K562 (cell line): ENCODE measurements around the gene ARAP1. TPM values are rescaled to one million over a fixed set of nuclear protein-coding genes. Genes with fewer than 3 reads are reported as not detected.

Experiments used
- ATAC-seq: fragments of 200-7000 bp; cut with Tn5 transposase; 3 replicates; pipeline ENCODE4 v1.9.1; 2020; ENCODE audit warnings: moderate library complexity
- BruUV-seq: library from RNA; stranded (reverse); fragments of 400-500 nt; replicated peaks from 2 replicates; lab custom pipeline; 2021; lab: Mats Ljungman, UMichigan
- CTCF ChIA-PET: fragments of 300-600 bp; formaldehyde crosslinking; extraction: SDS; loops from one replicate; lab custom pipeline; 2021; ENCODE audit warnings: low intra/inter-chr PET ratio; lab: Yijun Ruan, JAX
- POLR2A ChIA-PET: fragments of 300-600, 350-650 bp; sonication (Branson Sonifier 250); formaldehyde crosslinking; extraction: SDS; loops from one replicate; lab custom pipeline; 2021; ENCODE audit warnings: antibody characterized with exemption, inconsistent platforms; lab: Yijun Ruan, JAX
- DNase-seq, 4 experiments: peaks; one replicate each; pipeline versions ENCODE4 v3.0.0 to v3.0.0-alpha.2; 2011 to 2018; ENCODE audit warnings: low spot score in 3 of 4, mixed read lengths in 3 of 4; ENCODE audit errors: extremely low read depth in 1 of 4
- FAIRE-seq: peaks from 2 replicates; lab custom pipeline; 2011; peaks lifted over from hg19 to GRCh38; lab: Jason Lieb, UNC
- H2AFZ ChIP-seq: 2 replicates; pipeline ENCODE4 v1.6.0; 2011; ENCODE audit warnings: low read depth, low read length, control low read depth, inconsistent platforms
- H3K27ac ChIP-seq: fragments of 200-600 bp; 3 replicates; pipeline ENCODE4 v1.8.0; 2011; ENCODE audit warnings: low read depth, mild to moderate bottlenecking, control low read depth, inconsistent platforms, low read length, moderate library complexity, mixed read lengths; ENCODE audit errors: extremely low read depth
- H3K27me3 ChIP-seq, 2 experiments: fragments of 300-600 bp in 1 of 2; 2 replicates in 1 of 2; 3 replicates in 1 of 2; pipeline versions ENCODE4 v1.6.0 to v1.8.0; 2011; ENCODE audit warnings: inconsistent platforms in 2 of 2, low read length in 2 of 2, mild to moderate bottlenecking in 1 of 2, mixed read lengths in 1 of 2, moderate library complexity in 1 of 2; ENCODE audit not compliant: control insufficient read depth in 2 of 2, insufficient read depth in 2 of 2
- H3K36me3 ChIP-seq: fragments of 300-600 bp; 3 replicates; pipeline ENCODE4 v1.8.0; 2011; ENCODE audit warnings: mild to moderate bottlenecking, low read length, inconsistent platforms; ENCODE audit not compliant: control insufficient read depth, insufficient read depth
- H3K4me1 ChIP-seq, 2 experiments: fragments of 200-600 bp in 1 of 2; replicated peaks in 1 of 2; 2 replicates in 1 of 2; 3 replicates in 1 of 2; pipeline versions ENCODE4 v1.5.1 to v1.8.0; 2011; ENCODE audit warnings: inconsistent platforms in 2 of 2, low read length in 2 of 2, mild to moderate bottlenecking in 1 of 2, mixed read lengths in 1 of 2, moderate library complexity in 1 of 2; ENCODE audit not compliant: control insufficient read depth in 2 of 2, insufficient read depth in 2 of 2
- H3K4me2 ChIP-seq: 2 replicates; pipeline ENCODE4 v1.6.1; 2011; ENCODE audit warnings: low read length, control low read depth, inconsistent platforms, mixed read lengths; ENCODE audit not compliant: insufficient read depth
- H3K4me3 ChIP-seq: fragments of 200-600 bp; sonication (generic), shearing (Covaris generic); 2 replicates; pipeline ENCODE4 v1.5.1; 2016; ENCODE audit warnings: control low read depth, inconsistent platforms
- H3K79me2 ChIP-seq: fragments of 200-600 bp; 3 replicates; pipeline ENCODE4 v1.8.0; 2011; ENCODE audit warnings: low read length, inconsistent platforms; ENCODE audit not compliant: control insufficient read depth, insufficient read depth
- H3K9ac ChIP-seq, 2 experiments: 2 replicates each; pipeline versions ENCODE4 v1.6.0 to v1.6.1; 2011; ENCODE audit warnings: low read depth in 2 of 2, low read length in 2 of 2, control low read depth in 1 of 2, inconsistent platforms in 1 of 2, mild to moderate bottlenecking in 1 of 2, mixed read lengths in 1 of 2; ENCODE audit not compliant: insufficient read depth in 1 of 2
- H3K9me1 ChIP-seq: one replicate; pipeline ENCODE4 v1.6.0; 2011; ENCODE audit warnings: inconsistent platforms, mild to moderate bottlenecking, low read length, moderate library complexity; ENCODE audit not compliant: control insufficient read depth, insufficient read depth
- H3K9me3 ChIP-seq: replicated peaks from 2 replicates; pipeline ENCODE4 v1.5.1; 2011; ENCODE audit warnings: low read depth, low read length, inconsistent platforms; ENCODE audit not compliant: control insufficient read depth, insufficient read depth
- H4K20me1 ChIP-seq: replicated peaks from 2 replicates; pipeline ENCODE4 v1.6.1; 2011; ENCODE audit warnings: low read length, inconsistent platforms, mixed read lengths; ENCODE audit not compliant: control insufficient read depth, insufficient read depth
- ETV5 ChIP-seq: sonication (generic); formaldehyde crosslinking; IDR thresholded peaks from 2 replicates; pipeline ENCODE4 v1.4.0; 2020; ENCODE audit warnings: low read depth, mild to moderate bottlenecking, missing genetic modification reagents
- GABPA ChIP-seq: fragments of 200-800 bp; sonication (Bioruptor generic); conservative IDR thresholded peaks from 2 replicates; pipeline ENCODE4 v1.6.1; 2016; ENCODE audit warnings: low read depth, missing genetic modification characterization, missing compliant biosample characterization
- GTF2A2 ChIP-seq: IDR thresholded peaks from 2 replicates; pipeline ENCODE4 v1.6.1; 2016; ENCODE audit warnings: mild to moderate bottlenecking, missing genetic modification characterization, missing compliant biosample characterization
- THRB ChIP-seq: fragments of 450-650 bp; formaldehyde crosslinking; conservative IDR thresholded peaks from 2 replicates; pipeline ENCODE4 v1.4.0; 2022; ENCODE audit warnings: mild to moderate bottlenecking, missing genetic modification characterization
- USF1 ChIP-seq: sonication (generic); formaldehyde crosslinking; IDR thresholded peaks from 2 replicates; pipeline ENCODE4 v1.9.0; 2022; ENCODE audit warnings: mild to moderate bottlenecking, missing genetic modification reagents
- ZBTB40 ChIP-seq, 2 experiments: fragments of 450-650 bp in 1 of 2; sonication (generic) in 1 of 2; formaldehyde crosslinking in 1 of 2; IDR thresholded peaks; 2 replicates each; pipeline versions ENCODE4 v1.7.1 to v1.9.0; 2016 to 2022; ENCODE audit warnings: inconsistent platforms in 1 of 2, mild to moderate bottlenecking in 1 of 2, missing genetic modification reagents in 1 of 2
- ZBTB7A ChIP-seq: IDR thresholded peaks from 2 replicates; pipeline ENCODE4 v1.6.1; 2011; ENCODE audit warnings: low read depth, mild to moderate bottlenecking, low read length, moderate library complexity, borderline replicate concordance; ENCODE audit not compliant: control insufficient read depth
- WGBS: fragments of 100-300 bp; shearing (Covaris generic); methylation state at CpG from one replicate; pipeline ENCODE4 v1.1.6; 2016; ENCODE audit warnings: low coverage, mixed read lengths; ENCODE audit not compliant: insufficient coverage; ENCODE audit errors: missing lambda C conversion rate; 5-methylcytosine and 5-hydroxymethylcytosine counted together
- in situ Hi-C: fragments of 300-500 bp; cut with MboI; formaldehyde crosslinking; loops from 4 replicates; pipeline ENCODE4 v1.15.0; 2018; ENCODE audit warnings: inconsistent platforms, mixed read lengths
- intact Hi-C: fragments of 100-400 bp; cut with micrococcal nuclease; formaldehyde crosslinking; loops from 2 replicates; pipeline ENCODE4 v1.14.2; 2022
- polyA plus RNA-seq, 8 experiments: library from polyadenylated mRNA; depleted of rRNA in 4 of 8; stranded (reverse) in 5 of 8; unstranded in 3 of 8; fragments of >200 nt; fragmentation: Nextera tagmentation in 2 of 8; fragmentation: Illumina TruSeq in 1 of 8; extraction: Ambion mirVana in 2 of 8; extraction: Trizol in 1 of 8; gene quantifications; 2 replicates each; pipeline versions ENCODE4 v1.2.1 to v1.2.3, GENCODE V29; 2011 to 2014; ENCODE audit warnings: inconsistent platforms in 1 of 8, missing spikeins in 1 of 8
- total RNA-seq, 7 experiments: library from RNA; depleted of rRNA in 6 of 7; stranded (reverse); fragments of >200 nt in 6 of 7; fragmentation: Illumina TruSeq in 2 of 7; extraction: Trizol in 2 of 7; gene quantifications; 2 replicates each; pipeline versions ENCODE4 v1.2.1 to v1.2.3, GENCODE V29; 2011 to 2021; ENCODE audit warnings: low replicate concordance in 1 of 7

ARAP1 gene
- total and polyA plus RNA-seq, 9 of the 15 experiments (the other 6 are each of a cell fraction or from before 2014, with no cell fraction given), result 0.23 to 67.0 (median 24.6) TPM

GRCh38 chr11:72751116-72752087, 806 bp downstream of the ARAP1 start:
- peak overlapping the region; percentile 96 for H2AFZ ChIP-seq
- 10% methylated on average over 18 of the region's 19 CpGs for WGBS
- H3K9me1 ChIP-seq, result peaks cover 5% of the 10 kb centered on the region
- TSS peak; percentile 66 for BruUV-seq
- POLR2A ChIA-PET, result interaction anchor here (1.1 kb wide), 1 partner anchor 8 kb away, joined by 4 read pairs; no protein-coding TSS in a partner anchor
- H3K9ac ChIP-seq, result peak overlapping the region; percentile 70 to 94
- intact Hi-C loops (loop anchor here (2.0 kb wide), 1 partner anchor 41 kb away; no protein-coding TSS in a partner anchor), in situ Hi-C loops (no loop called here)
- peaks cover 20% of the 10 kb centered on the region; the same call in 1 of the 3 replicates for H3K36me3 ChIP-seq
- H3K27me3 ChIP-seq, result no peaks in the 10 kb centered on the region
- peaks cover 31 to 70% of the 10 kb centered on the region in 2 experiments for H3K4me1 ChIP-seq
- peak overlapping the region; percentile 97 for H3K4me3 ChIP-seq
- peak; percentile 23 for FAIRE-seq
- H4K20me1 ChIP-seq, result peaks cover 6% of the 10 kb centered on the region; the same call in 1 of the 2 replicates
- CTCF ChIA-PET, result no interaction called here
- peak overlapping the region; percentile 83 for H3K27ac ChIP-seq
- peak; percentile 45 to 66 (median 48) for DNase-seq
- H3K4me2 ChIP-seq, result peak overlapping the region; percentile 94
- H3K79me2 ChIP-seq, result peaks cover 51% of the 10 kb centered on the region
- ATAC-seq, result peak; percentile 46
- no peaks in the 10 kb centered on the region for H3K9me3 ChIP-seq
- TF ChIP-seq ZBTB40 (IDR thresholded peaks at IDR 0.05) (peak; percentile 38; the same call in 1 of the 2 replicates), ZBTB40 (CRISPR knock-in tag; IDR thresholded peaks at IDR 0.05) (no peak), GTF2A2 (tag) (no peak), USF1 (peak; percentile 30; the same call in 1 of the 2 replicates), ZBTB7A (0 out of 2 replicates have a peak, but pooled peaks have one; percentile 26), ETV5 (CRISPR knock-in tag) (peak; percentile 66), THRB (CRISPR knock-in tag) (no peak), GABPA (tag) (0 out of 2 replicates have a peak, but pooled peaks have one; percentile 50)
